GM13977 (cell line): ENCODE data around the gene KCNK3.

ENCODE experiments used
- DNase-seq: peaks from one replicate; pipeline ENCODE4 v3.0.0; 2012; ENCODE audit warnings: low spot score
- in situ Hi-C: fragments of 300-500 bp; cut with MboI; formaldehyde crosslinking; loops from one replicate; pipeline ENCODE4 v1.12.0; 2022; ENCODE audit warnings: low sequenced_read_pairs, low pct_unique_long_range_greater_than_20kb, mixed read lengths, inconsistent platforms; ENCODE audit not compliant: unreplicated experiment
- TF ChIP-seq, protein P1 (sequence below): IDR thresholded peaks from 2 replicates; pipeline ENCODE4 v1.5.1; 2012; ENCODE audit warnings: mild to moderate bottlenecking, control low read depth; ENCODE audit not compliant: insufficient read depth; ENCODE audit errors: extremely low read depth, missing control alignments

KCNK3 gene

DNA sequence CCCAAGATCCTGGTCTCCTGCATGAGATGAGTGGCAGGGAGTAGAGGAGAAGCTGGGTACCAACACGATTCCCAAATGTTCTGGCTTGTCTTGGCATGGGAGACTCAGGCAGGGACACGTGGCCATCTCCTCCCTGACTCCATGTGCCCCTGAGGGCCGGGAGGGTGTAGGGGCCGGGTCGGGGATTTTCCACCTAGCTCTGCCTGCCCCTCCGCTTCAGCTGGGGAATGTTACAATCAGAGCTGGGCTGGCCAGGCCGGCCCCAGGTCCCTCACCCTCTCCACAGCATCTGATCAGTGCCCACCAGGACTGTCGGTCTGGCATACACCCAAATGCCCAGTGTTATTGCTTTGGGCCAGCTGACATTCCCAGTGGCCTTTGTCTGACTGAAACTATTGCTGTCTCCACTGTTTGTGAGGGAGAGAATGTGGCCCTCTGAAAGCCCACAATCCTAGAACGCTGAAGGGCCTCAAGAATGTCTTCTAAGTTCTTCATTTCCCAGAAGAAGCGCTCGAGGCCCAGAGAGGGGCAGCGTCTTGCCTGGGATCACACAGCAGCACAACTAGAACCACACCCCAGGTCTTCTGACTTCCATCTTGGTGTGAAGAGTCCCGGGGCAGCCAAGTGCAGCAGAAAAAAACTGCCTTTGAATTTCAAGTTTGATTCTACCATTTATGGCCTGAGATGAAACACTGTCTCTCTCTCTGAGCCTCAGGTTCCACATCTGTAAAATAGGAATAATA, 23.2 kb downstream of the KCNK3 start:
- in situ Hi-C loops = no loop called here
- DNase-seq = no peak
- TF ChIP-seq, protein P1, sequence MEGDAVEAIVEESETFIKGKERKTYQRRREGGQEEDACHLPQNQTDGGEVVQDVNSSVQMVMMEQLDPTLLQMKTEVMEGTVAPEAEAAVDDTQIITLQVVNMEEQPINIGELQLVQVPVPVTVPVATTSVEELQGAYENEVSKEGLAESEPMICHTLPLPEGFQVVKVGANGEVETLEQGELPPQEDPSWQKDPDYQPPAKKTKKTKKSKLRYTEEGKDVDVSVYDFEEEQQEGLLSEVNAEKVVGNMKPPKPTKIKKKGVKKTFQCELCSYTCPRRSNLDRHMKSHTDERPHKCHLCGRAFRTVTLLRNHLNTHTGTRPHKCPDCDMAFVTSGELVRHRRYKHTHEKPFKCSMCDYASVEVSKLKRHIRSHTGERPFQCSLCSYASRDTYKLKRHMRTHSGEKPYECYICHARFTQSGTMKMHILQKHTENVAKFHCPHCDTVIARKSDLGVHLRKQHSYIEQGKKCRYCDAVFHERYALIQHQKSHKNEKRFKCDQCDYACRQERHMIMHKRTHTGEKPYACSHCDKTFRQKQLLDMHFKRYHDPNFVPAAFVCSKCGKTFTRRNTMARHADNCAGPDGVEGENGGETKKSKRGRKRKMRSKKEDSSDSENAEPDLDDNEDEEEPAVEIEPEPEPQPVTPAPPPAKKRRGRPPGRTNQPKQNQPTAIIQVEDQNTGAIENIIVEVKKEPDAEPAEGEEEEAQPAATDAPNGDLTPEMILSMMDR = no peak

DNA sequence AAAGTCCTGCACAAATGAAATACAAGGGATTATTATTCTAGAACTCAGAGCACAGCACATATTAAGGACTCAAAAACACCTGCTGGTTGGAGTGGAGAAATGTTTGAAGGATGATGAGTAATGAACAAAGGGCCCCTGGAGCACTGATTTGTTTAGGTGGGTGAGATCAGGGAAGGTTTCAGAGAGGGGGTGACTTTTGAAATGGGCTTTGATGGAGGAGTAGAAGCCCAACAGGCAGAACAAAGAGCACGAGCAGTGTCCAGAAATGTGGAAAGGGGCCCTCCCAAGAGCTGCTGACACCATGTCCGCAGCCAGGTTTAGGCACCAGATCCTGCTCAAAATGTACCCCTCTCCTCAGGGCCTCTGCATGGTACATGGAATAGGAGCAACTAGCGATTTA, 23.8 kb downstream of the KCNK3 start:
- TF ChIP-seq, protein P1 = no peak
- in situ Hi-C loops = no loop called here
- no peak for DNase-seq

DNA sequence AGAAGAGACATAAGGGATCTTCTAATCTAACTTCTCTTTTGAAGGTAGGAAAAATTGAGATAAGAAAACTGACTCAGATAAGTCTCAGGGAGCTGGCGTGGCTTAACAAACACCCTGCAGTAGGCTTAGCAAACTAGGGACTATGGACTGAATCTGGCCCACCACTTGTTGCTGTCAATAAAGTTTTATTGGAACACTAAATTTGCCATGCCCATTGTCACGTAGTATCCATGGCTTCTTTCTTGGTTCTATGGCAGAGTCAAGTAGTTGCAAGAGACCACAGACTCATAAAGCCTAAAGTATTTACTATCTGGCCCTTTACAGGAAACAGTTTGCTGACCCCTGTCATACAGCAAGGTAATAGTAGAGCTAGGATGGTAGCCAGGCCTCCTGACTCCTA, 24.2 kb downstream of the KCNK3 start:
- TF ChIP-seq, protein P1 = no peak
- in situ Hi-C loops = no loop called here

DNA sequence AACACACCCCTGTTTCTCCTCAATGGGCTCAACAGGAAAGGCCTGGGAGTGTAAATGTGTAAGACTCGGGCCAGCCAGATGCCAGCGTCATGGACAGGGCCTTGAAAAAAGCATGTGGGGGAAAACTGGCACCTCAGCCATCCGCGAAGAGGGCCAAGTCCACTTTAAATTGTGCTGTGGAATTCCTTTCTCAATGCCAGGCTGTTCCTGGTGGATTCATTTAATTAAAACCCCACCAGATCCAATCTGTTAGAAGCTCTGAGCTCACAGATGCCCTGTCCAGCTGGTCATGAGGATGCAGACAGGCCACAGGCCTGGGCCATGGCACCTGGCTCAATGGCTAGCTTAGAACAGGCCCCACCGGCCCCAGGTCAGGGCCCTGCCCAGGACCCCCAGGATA, 24.8 kb downstream of the KCNK3 start:
- in situ Hi-C loops = no loop called here

More for the DNA sequence above, 24.2 kb downstream of the KCNK3 start:
- no peak for DNase-seq

DNA sequence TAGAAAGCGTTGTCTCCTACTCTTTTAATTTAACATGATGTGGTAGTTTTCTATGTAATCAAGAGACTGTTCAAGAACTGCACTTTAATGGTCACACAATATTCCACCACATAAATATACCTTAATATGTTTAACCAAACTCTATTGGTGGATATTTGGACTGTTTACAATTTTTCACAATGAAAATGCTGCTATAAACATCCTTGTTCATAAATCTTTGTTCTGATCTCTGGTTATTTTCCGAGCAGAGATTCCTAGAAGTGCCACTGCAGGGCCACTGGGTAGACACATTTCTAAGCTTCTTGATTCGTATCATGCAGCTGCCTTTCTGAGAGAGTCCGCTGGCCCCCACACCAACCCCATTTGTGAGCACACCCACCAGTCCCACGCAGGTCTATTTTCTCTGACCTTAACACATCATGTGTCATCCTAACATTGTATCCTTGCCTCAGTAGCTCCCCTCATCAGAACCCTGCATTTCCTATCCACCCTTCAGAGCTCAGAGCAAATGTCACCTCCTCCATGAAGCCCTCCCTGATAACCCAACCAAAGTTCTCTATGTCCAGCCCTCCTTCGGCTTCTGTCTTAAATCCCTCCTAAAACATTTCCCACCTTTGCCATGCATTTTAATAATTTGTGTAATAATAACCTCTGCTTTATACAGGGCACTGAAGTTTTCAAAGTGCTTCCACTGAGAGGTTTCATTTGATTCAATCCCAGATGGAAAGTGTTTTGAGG, 26.6 kb downstream of the KCNK3 start:
- in situ Hi-C loops = no loop called here
- TF ChIP-seq, protein P1 = no peak
- DNase-seq = no peak

More for the DNA sequence above, 24.8 kb downstream of the KCNK3 start:
- DNase-seq = no peak
- TF ChIP-seq, protein P1 = no peak

DNA sequence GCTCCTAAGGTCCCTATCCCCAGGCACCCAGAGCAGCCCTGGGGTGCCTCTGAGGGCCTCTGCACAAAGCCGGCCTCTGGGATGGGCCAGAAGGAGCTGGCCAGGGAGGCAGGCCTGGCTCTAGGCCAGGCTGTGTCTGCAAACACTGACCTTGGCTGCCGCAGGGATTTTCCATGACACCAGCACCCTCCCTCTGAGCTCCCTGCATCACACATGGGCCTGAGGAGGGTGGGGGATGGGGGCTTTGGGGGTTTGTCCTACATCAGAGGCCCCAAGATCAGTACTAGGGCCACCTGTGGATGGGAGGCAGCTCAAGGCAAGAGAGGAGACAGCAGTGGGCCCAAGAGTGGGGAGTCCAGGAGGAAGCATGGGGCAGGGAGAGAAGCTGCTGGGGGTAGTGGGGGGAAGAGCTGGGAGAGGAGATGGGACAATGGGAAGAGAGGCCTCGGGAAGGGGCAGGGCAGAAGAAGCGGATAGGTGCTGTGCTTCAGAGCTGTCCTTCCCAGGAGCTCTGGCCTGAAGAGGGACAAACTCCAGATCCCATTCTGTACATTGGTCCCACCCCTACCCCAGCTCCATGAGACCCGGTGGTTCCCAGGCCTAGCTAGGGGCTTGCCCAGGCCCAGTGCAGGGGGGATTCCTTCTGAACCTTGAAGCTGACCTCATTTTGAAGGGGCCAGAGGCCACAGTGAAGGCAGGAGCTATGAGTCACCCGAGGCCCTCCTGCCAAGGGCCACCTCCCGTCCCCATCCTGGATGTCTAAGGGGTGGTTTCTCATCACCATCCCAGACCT, 28.0 kb downstream of the KCNK3 start:
- TF ChIP-seq, protein P1 = no peak
- in situ Hi-C loops = no loop called here
- DNase-seq = no peak
